B cell (primary cell): ENCODE results near the gene NBEA. TPM values are rescaled to one million over a fixed set of nuclear protein-coding genes. Genes with fewer than 3 reads are reported as not detected.

ENCODE experiments used
- ATAC-seq: fragments of 200-7000 bp; cut with Tn5 transposase; one replicate; pipeline ENCODE4 v1.10.0; 2021; ENCODE audit warnings: low read depth, mild to moderate bottlenecking, moderate number of reproducible peaks, moderate library complexity
- CTCF ChIA-PET: fragments of 350-600 bp; sonication (Branson Sonifier 250); formaldehyde crosslinking; loops from one replicate; lab custom pipeline; 2021; ENCODE audit warnings: antibody characterized with exemption, inconsistent platforms; lab: Charles Lee
- POLR2A ChIA-PET: fragments of 350-600 bp; sonication (Branson Sonifier 250); formaldehyde crosslinking; loops from one replicate; lab custom pipeline; 2021; ENCODE audit warnings: antibody characterized with exemption; lab: Charles Lee
- DNase-seq: peaks from one replicate; pipeline ENCODE4 v3.0.0; 2013
- H2AFZ ChIP-seq: 2 replicates; pipeline ENCODE4 v1.6.1; 2012; ENCODE audit warnings: mild to moderate bottlenecking, low read depth, low read length; ENCODE audit not compliant: insufficient read depth, poor library complexity, severe bottlenecking
- H3K27ac ChIP-seq, 2 donors: 1 replicate in 1 of 2; 2 replicates in 1 of 2; pipeline ENCODE4 v1.5.1; 2012 to 2013; ENCODE audit warnings: low read length in 2 of 2, mild to moderate bottlenecking in 2 of 2, moderate library complexity in 1 of 2
- H3K27me3 ChIP-seq, 4 experiments: fragments of 200-600 bp in 1 of 4; sonication (generic) in 1 of 4; replicated peaks in 1 of 4; 1 replicate in 2 of 4; 2 replicates in 2 of 4; pipeline versions ENCODE4 v1.6.1 to v1.7.0; 2013 to 2016; ENCODE audit warnings: low read length in 3 of 4, mild to moderate bottlenecking in 2 of 4, mixed read lengths in 1 of 4, moderate library complexity in 1 of 4; ENCODE audit not compliant: insufficient read depth in 4 of 4, control insufficient read depth in 3 of 4; ENCODE audit errors: control extremely low read depth in 1 of 4
- H3K36me3 ChIP-seq, 2 experiments: replicated peaks in 1 of 2; 1 replicate in 1 of 2; 2 replicates in 1 of 2; pipeline versions ENCODE4 v1.6.1 to v1.7.1; 2013; ENCODE audit warnings: low read length in 1 of 2; ENCODE audit not compliant: insufficient read depth in 2 of 2, control insufficient read depth in 1 of 2; ENCODE audit errors: control extremely low read depth in 1 of 2, extremely low read depth in 1 of 2
- H3K4me1 ChIP-seq, 2 donors: fragments of 200-600 bp in 1 of 2; sonication (generic) in 1 of 2; 1 replicate in 1 of 2; 2 replicates in 1 of 2; pipeline versions ENCODE4 v1.5.1 to v1.6.1; 2013 to 2017; ENCODE audit warnings: low read length in 2 of 2; ENCODE audit not compliant: control insufficient read depth in 2 of 2, insufficient read depth in 2 of 2
- H3K4me2 ChIP-seq: replicated peaks from 2 replicates; pipeline ENCODE3; 2012; ENCODE audit warnings: mild to moderate bottlenecking, low read depth, low read length; ENCODE audit not compliant: poor library complexity, severe bottlenecking
- H3K4me3 ChIP-seq, 5 experiments: fragments of 200-600 bp in 1 of 5; sonication (generic) in 1 of 5; 1 replicate in 3 of 5; 2 replicates in 2 of 5; pipeline versions ENCODE4 v1.5.1 to v1.7.0; 2011 to 2016; ENCODE audit warnings: low read length in 4 of 5, mild to moderate bottlenecking in 4 of 5, low read depth in 2 of 5, control low read depth in 1 of 5, moderate library complexity in 1 of 5; ENCODE audit not compliant: insufficient read depth in 1 of 5; ENCODE audit errors: control extremely low read depth in 1 of 5, extremely low read depth in 1 of 5
- H3K79me2 ChIP-seq: fragments of 200-600 bp; sonication (generic); one replicate; pipeline ENCODE4 v1.6.0; 2016; ENCODE audit warnings: low read length; ENCODE audit not compliant: control insufficient read depth, insufficient read depth
- H3K9ac ChIP-seq: fragments of 200-600 bp; sonication (generic); 2 replicates; pipeline ENCODE4 v1.6.1; 2017; ENCODE audit warnings: mild to moderate bottlenecking, low read length, moderate library complexity
- H3K9me3 ChIP-seq, 3 donors: one replicate each; pipeline versions ENCODE4 v1.6.1 to v1.7.1; 2013; ENCODE audit warnings: low read length in 2 of 3; ENCODE audit not compliant: control insufficient read depth in 2 of 3, insufficient read depth in 1 of 3; ENCODE audit errors: control extremely low read depth in 1 of 3
- H4K20me1 ChIP-seq: 2 replicates; pipeline ENCODE4 v1.6.0; 2012; ENCODE audit warnings: mild to moderate bottlenecking, low read length; ENCODE audit not compliant: insufficient read depth, control insufficient read depth, poor library complexity, severe bottlenecking
- H3K27ac Mint-ChIP-seq: one replicate; pipeline ENCODE4 v1.8.0; 2021; ENCODE audit warnings: mixed read lengths
- H3K27me3 Mint-ChIP-seq: one replicate; pipeline ENCODE4 v1.8.0; 2021; ENCODE audit warnings: mixed read lengths
- H3K4me1 Mint-ChIP-seq: one replicate; pipeline ENCODE4 v1.8.0; 2021; ENCODE audit warnings: mixed read lengths
- H3K4me3 Mint-ChIP-seq: one replicate; pipeline ENCODE4 v1.8.0; 2021; ENCODE audit warnings: mixed read lengths
- H3K9me3 Mint-ChIP-seq: one replicate; pipeline ENCODE4 v1.8.0; 2022; ENCODE audit warnings: mixed read lengths; ENCODE audit not compliant: insufficient read depth
- CTCF ChIP-seq: fragments of 200-600 bp; IDR thresholded peaks from one replicate; pipeline ENCODE4 v1.8.0; 2022; ENCODE audit warnings: antibody characterized with exemption, mild to moderate bottlenecking
- EZH2 ChIP-seq: IDR thresholded peaks from 2 replicates; pipeline ENCODE4 v1.6.1; 2012; ENCODE audit warnings: borderline replicate concordance, low read depth, mild to moderate bottlenecking, moderate library complexity, low read length; ENCODE audit not compliant: insufficient read depth, poor library complexity, severe bottlenecking
- WGBS: methylation state at CpG from one replicate; pipeline ENCODE4 v1.1.5; 2013; ENCODE audit warnings: missing lambda C conversion rate; ENCODE audit not compliant: insufficient coverage; 5-methylcytosine and 5-hydroxymethylcytosine counted together
- intact Hi-C: fragments of 100-400 bp; cut with micrococcal nuclease; formaldehyde crosslinking; loops from one replicate; pipeline ENCODE4 v1.10.0; 2022
- polyA plus RNA-seq: library from polyadenylated mRNA; depleted of rRNA; stranded (reverse); fragments of >200 nt; gene quantifications from 2 replicates; pipeline ENCODE4 v1.2.3, GENCODE V29; 2012
- total RNA-seq, 2 donors: library from RNA; stranded (reverse); fragments of 120-200 nt in 1 of 2; gene quantifications; 1 replicate in 1 of 2; 2 replicates in 1 of 2; pipeline versions ENCODE4 v1.2.3 to v1.2.4, GENCODE V29; 2013 to 2022

The NBEA gene
- total and polyA plus RNA-seq, 2 donors (not counting 1 experiment from before 2014, with no cell fraction given), result 1.5 to 10.7 TPM

GRCh38 chr13:34900288-34900739 lies 41.8 kb upstream of the NBEA start:
- Mint-ChIP-seq H3K27ac (no peak overlapping the region), H3K27me3 (peaks cover 6% of the 10 kb centered on the region), H3K4me3 (no peak overlapping the region), H3K4me1 (no peaks in the 10 kb centered on the region), H3K9me3 (no peaks in the 10 kb centered on the region)
- POLR2A ChIA-PET, result no interaction called here
- DNase-seq, result no peak
- intact Hi-C loops, result no loop called here
- Histone ChIP-seq H3K4me3 (no peak overlapping the region), H3K27ac (no peak overlapping the region), H2AFZ (no peak overlapping the region), H3K27me3 (no peaks in the 10 kb centered on the region), H4K20me1 (no peaks in the 10 kb centered on the region), H3K79me2 (no peaks in the 10 kb centered on the region), H3K9ac (no peak overlapping the region), H3K4me2 (no peak overlapping the region), H3K4me1 (no peaks in the 10 kb centered on the region), H3K9me3 (peaks cover 0 to 2% (median 0%) of the 10 kb centered on the region in 3 donors), H3K36me3 (no peaks in the 10 kb centered on the region)
- no peak for ATAC-seq
- TF ChIP-seq EZH2 (no peak), CTCF (no peak)
- WGBS, result no CpG with 5 or more reads among the region's 2 CpGs
- CTCF ChIA-PET, result no interaction called here

- Histone ChIP-seq H3K4me1 (no peaks in the 10 kb centered on the region), H3K79me2 (no peaks in the 10 kb centered on the region), H3K27ac (no peak overlapping the region), H3K36me3 (no peaks in the 10 kb centered on the region), H2AFZ (no peak overlapping the region), H3K4me2 (no peak overlapping the region), H3K9ac (no peak overlapping the region), H3K27me3 (no peaks in the 10 kb centered on the region), H3K4me3 (no peak overlapping the region), H4K20me1 (no peaks in the 10 kb centered on the region), H3K9me3 (peaks cover 0 to 2% (median 0%) of the 10 kb centered on the region in 3 donors)
- ChIA-PET POLR2A (no interaction called here), CTCF (no interaction called here)
- peaks cover 6% of the 10 kb centered on the region for H3K27me3 Mint-ChIP-seq
- H3K27ac Mint-ChIP-seq, result no peak overlapping the region
- intact Hi-C loops, result no loop called here
- H3K9me3 Mint-ChIP-seq, result no peaks in the 10 kb centered on the region
- no peaks in the 10 kb centered on the region for H3K4me1 Mint-ChIP-seq
- no peak overlapping the region for H3K4me3 Mint-ChIP-seq
- no peak for TF ChIP-seq CTCF
- no peak for TF ChIP-seq EZH2
- 56% methylated on average over 4 of the region's 5 CpGs for WGBS
- ATAC-seq (no peak), DNase-seq (no peak)
These were observed 40.5 kb upstream of the NBEA start for GRCh38 chr13:34901572-34901971.
